CD4-positive, alpha-beta T cell treated with Interleukin-12 subunit alpha and Interleukin-12 subunit beta, for 1 hour (primary cell): ENCODE measurements around the gene LCE1D.

Experiments used
- DNase-seq: peaks from one replicate; pipeline ENCODE4 v3.0.0-alpha.2; 2020

LCE1D gene

GRCh38 chr1:152796421-152796820 lies at the start of gene LCE1D:
TSS of gene LCE1D (plus strand) at chr1:152796721. CDS start at chr1:152797795, 1,074 bp downstream.
- DNase-seq: no peak

- DNase-seq: no peak
Observed at GRCh38 chr1:152747831-152748230, 48.7 kb upstream of the LCE1D start.

DNA sequence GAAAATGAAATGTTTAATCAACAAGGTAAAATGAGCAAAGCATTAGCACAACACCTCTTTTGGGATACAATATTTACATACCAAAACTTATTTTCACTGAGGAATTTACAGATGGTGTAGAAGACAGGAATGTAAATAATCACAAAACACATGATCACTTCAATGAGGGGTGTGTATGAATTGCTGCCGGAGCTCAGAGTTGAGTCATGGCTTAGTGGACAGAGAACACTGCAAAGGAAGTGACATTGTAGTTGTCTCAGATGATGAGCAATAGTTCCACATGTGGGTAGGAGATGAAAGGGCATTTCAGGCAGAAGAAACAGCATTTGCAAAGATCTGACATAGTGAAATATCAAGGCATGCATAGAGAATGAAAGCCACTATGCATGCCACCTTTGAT lies 44.3 kb upstream of the LCE1D start:
- no peak for DNase-seq

GRCh38 chr1:152753586-152753985 lies 42.9 kb upstream of the LCE1D start:
- DNase-seq: no peak

- no peak for DNase-seq
Observed at GRCh38 chr1:152756872-152757271, 39.6 kb upstream of the LCE1D start.

GRCh38 chr1:152757747-152758146 lies 38.8 kb upstream of the LCE1D start, which contains the start of gene KPRP:
TSS of gene KPRP (plus strand) at chr1:152758025. CDS start at chr1:152759589, 1,564 bp downstream.
- DNase-seq: no peak

- no peak for DNase-seq
Observed at GRCh38 chr1:152758636-152759035, 37.9 kb upstream of the LCE1D start.

DNA sequence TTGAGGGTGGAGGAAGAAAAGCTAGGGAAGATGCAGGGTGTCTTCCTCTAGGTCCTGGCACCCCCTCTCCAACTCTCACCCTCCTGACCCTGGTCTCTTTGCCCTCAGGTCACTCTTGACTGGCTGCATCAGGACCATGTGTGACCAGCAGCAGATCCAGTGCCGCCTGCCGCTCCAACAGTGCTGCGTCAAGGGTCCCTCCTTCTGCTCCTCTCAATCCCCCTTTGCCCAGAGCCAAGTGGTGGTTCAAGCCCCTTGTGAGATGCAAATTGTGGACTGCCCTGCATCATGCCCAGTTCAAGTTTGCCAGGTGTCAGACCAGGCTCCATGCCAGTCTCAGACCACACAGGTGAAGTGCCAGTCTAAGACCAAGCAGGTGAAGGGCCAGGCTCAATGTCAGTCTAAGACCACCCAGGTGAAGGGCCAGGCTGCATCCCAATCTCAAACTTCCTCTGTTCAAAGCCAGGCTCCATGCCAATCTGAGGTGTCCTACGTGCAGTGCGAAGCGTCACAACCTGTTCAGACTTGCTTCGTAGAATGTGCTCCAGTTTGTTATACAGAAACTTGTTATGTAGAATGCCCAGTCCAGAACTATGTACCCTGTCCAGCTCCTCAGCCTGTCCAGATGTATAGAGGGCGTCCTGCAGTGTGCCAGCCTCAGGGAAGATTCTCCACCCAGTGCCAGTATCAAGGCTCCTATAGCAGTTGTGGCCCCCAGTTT lies 36.9 kb upstream of the LCE1D start:
- DNase-seq: no peak

DNA sequence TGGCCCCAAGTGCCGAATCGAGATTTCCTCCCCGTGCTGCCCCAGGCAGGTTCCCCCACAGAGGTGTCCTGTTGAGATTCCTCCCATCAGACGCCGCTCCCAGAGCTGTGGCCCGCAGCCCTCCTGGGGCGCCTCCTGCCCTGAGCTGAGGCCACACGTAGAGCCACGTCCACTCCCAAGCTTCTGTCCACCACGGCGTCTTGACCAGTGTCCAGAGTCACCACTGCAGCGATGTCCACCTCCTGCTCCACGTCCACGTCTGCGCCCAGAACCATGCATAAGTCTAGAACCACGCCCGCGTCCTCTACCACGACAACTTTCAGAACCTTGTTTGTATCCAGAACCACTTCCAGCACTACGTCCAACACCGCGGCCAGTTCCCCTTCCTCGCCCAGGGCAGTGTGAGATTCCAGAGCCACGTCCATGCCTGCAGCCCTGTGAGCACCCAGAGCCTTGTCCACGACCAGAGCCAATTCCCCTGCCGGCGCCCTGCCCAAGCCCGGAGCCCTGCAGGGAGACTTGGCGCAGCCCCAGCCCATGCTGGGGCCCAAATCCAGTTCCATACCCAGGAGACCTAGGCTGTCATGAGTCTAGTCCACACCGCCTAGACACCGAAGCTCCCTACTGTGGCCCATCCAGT lies 35.9 kb upstream of the LCE1D start:
- DNase-seq: no peak

- no peak for DNase-seq
Observed at GRCh38 chr1:152761609-152762213, 34.8 kb upstream of the LCE1D start.

GRCh38 chr1:152768847-152769533 lies 27.5 kb upstream of the LCE1D start:
- DNase-seq: no peak

- DNase-seq: no peak
Observed at GRCh38 chr1:152770411-152770810, 26.1 kb upstream of the LCE1D start.

GRCh38 chr1:152774875-152775274 lies 21.6 kb upstream of the LCE1D start, which contains the start of gene LCE1F:
TSS of gene LCE1F (plus strand) at chr1:152775140. CDS start at chr1:152776372, 1,232 bp downstream.
- DNase-seq: no peak

- no peak for DNase-seq
Observed at GRCh38 chr1:152776361-152776760, 20.2 kb upstream of the LCE1D start.

DNA sequence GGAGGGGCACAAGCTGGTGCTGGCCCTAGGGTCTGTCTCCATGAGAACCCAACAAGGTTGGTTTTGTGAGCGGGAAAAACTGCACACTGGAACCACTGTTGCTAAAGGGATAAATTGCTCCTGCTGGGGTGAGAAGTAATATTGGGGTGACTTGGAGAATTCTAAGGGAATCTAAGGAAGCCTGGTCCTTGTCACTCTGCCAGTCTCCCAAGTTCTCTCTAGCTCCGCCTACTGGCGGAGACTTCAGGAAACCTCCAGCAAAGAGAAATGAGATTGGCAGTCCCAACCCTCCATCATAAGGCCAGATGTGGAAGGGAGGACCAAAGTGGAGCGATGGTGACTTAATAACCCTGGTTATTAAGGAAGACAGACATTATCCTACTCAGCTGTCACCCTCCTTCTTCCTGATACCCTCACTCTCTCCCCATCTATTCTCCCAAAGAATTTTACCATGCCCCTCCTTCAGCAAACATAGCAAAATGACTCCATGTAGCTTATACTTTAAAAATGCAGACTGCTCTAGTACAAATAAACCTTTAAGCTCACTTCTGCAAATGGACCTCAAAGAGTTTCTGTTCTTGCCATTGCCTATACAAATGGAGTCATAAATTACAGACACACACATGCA lies 18.9 kb upstream of the LCE1D start:
- no peak for DNase-seq

- no peak for DNase-seq
Observed at GRCh38 chr1:152783095-152783494, 13.4 kb upstream of the LCE1D start.

DNA sequence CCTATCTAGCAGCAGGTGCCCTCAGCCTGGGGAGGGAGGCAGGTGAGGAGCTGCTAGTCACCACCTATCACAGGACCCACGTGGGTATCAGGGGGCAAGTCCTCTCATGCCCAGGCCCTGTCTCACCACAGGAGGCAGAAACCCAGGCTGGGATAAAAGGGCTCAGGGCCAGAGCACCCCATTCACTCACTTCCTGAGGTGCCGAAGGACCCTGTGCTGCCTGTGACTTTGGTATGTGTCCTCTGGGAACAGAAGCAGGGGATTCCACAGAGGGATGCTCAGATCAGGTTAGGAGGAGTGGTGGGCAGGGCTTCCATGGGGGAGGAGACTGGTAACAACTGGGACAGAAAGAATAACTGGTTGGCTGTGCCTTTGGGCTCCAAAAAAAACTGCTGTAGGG lies 10.4 kb upstream of the LCE1D start, which contains the start of gene LCE1E:
TSS of gene LCE1E (plus strand) at position 181 of the 400 bp plus-strand sequence. CDS start 1,043 bp downstream, outside the sequence.
- no peak for DNase-seq

- no peak for DNase-seq
Observed at GRCh38 chr1:152795686-152796085, 835 bp upstream of the LCE1D start.

DNA sequence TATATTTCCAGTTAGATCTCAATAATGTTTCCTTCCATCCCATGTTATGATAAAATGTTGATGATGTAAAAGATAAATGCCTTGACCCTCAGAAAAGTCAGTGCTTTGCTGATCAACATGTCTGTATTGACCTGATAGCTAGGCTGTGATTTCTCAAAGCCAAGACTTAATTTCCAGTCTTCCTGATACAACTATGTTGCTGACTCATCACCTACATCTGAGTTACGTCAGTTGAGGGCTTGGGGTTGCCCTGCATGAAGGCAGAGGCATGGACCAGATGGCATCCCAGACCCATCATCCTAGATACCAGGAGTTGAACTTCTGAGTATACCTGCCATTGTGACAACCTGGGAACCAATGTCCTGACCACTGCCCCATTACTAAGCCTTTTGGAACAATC lies 4.8 kb downstream of the LCE1D start:
- DNase-seq: no peak

DNA sequence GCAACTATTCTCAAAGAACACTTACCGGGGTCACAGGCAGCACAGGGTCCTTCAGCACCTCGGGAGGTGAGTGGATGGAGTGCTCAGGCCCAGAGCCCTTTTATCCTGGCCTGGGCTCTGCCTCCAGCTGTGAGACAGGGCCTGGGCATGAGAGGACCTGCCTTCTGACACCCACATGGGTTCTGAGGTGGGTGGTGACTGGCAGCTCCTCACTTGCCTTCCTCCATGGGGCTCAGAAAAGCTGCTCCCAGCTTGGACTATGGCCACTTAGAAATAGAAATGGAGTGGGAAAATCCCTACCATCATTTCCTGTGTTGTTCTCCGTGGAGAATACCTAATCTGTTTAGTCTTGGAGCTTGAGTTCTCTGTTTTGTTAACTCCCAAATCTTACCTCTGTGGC lies 10.1 kb downstream of the LCE1D start, which contains the start of gene LCE1C:
TSS of gene LCE1C (minus strand) at position 76 of the 400 bp plus-strand sequence. CDS start 1,173 bp downstream, outside the sequence.
- no peak for DNase-seq

DNA sequence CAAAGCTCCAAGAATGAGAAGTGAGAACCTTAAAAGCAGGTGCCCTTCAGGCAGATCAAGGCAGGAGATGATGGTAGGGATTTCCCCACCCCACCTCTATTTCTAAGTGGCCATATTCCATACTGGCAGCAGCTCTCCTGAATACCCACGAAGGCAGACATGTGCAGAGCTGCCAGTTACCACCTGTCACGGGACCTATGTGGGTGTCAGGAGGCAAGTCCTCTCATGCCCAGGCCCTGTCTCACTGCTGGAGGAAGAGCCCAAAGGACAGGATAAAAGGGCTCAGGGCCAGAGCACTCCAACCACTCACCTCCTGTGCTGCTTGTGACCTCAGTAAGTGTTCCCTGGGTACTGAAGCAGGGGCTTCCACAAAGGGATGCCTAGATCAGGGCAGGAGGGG lies 14.5 kb downstream of the LCE1D start:
- DNase-seq: no peak

DNA sequence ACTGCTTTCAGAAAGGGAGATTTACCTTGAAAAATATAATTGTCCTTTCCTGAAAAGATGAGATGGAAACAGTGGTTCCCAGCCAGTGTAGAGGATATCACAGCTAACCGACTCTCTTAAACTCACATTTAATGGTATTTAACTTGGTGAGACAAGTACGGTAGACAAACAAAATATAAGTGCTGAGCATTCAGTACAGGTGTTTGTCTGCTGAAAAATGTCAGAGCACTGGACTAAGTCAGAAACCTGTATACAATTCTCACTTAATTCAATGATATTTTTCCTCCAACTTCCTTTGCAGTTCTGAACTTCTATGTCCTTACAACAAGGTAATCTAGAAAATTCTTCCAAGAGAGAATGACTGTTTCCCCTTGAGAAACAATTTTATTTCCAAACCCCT lies 15.2 kb downstream of the LCE1D start, which contains the start of gene LCE1B:
TSS of gene LCE1B (plus strand) at position 301 of the 400 bp plus-strand sequence. CDS start 476 bp downstream, outside the sequence.
- no peak for DNase-seq
